Thoracic aorta (tissue), 2 donors: ENCODE data around the gene ADCY10. TPM values are rescaled to one million over a fixed set of nuclear protein-coding genes. Genes with fewer than 3 reads are reported as not detected.

Experiments used
- ATAC-seq: fragments of 150-250 bp; one replicate; pipeline ENCODE4 v1.8.0; 2017; ENCODE audit warnings: low read depth; ENCODE audit not compliant: insufficient number of reproducible peaks, low FRiP score
- DNase-seq: peaks from one replicate; pipeline ENCODE4 v3.0.0-alpha.2; 2020; ENCODE audit warnings: low spot score
- H3K27ac ChIP-seq, 2 donors: fragments of 200-600 bp; sonication (generic); 1 replicate in 1 of 2; 2 replicates in 1 of 2; pipeline ENCODE4 v1.5.1; 2016; ENCODE audit warnings: mild to moderate bottlenecking in 2 of 2, moderate library complexity in 2 of 2
- H3K27me3 ChIP-seq: fragments of 200-600 bp; sonication (generic); replicated peaks from 2 replicates; pipeline ENCODE4 v1.6.0; 2016; ENCODE audit warnings: mild to moderate bottlenecking; ENCODE audit not compliant: insufficient read depth
- H3K36me3 ChIP-seq: fragments of 200-600 bp; sonication (generic); one replicate; pipeline ENCODE4 v1.5.1; 2016
- H3K4me1 ChIP-seq, 2 donors: fragments of 200-600 bp; sonication (generic); 1 replicate in 1 of 2; 2 replicates in 1 of 2; pipeline versions ENCODE4 v1.5.1 to v1.6.0; 2016; ENCODE audit warnings: low read depth in 2 of 2, mild to moderate bottlenecking in 1 of 2; ENCODE audit not compliant: control insufficient read depth in 1 of 2
- H3K4me3 ChIP-seq: fragments of 200-600 bp; sonication (generic); 2 replicates; pipeline ENCODE4 v1.5.1; 2016; ENCODE audit warnings: mild to moderate bottlenecking
- H3K9me3 ChIP-seq: fragments of 200-600 bp; sonication (generic); 2 replicates; pipeline ENCODE4 v1.5.1; 2016
- CTCF ChIP-seq: fragments of 200-600 bp; sonication (generic); IDR thresholded peaks from one replicate; pipeline ENCODE4 v1.5.1; 2019; ENCODE audit warnings: antibody characterized with exemption
- total RNA-seq, 2 donors: library from RNA; depleted of rRNA; stranded (reverse); fragments of >200 nt; gene quantifications; one replicate each; pipeline versions ENCODE4 v1.1.0 to v1.2.3, GENCODE V29; 2016

The ADCY10 gene
- total RNA-seq, 2 donors from 2014 or later = 0.54 TPM; not detected in 1

GRCh38 chr1:167947733-167948132 lies 33.8 kb upstream of the ADCY10 start:
- ATAC-seq (no peak), DNase-seq (no peak)
- Histone ChIP-seq H3K4me1 (peaks cover 10 to 18% of the 10 kb centered on the region in 2 donors), H3K4me3 (no peak overlapping the region), H3K9me3 (no peaks in the 10 kb centered on the region), H3K36me3 (no peaks in the 10 kb centered on the region), H3K27me3 (no peaks in the 10 kb centered on the region), H3K27ac (no peak overlapping the region)
- TF ChIP-seq CTCF = no peak

GRCh38 chr1:167943541-167943940 lies 29.6 kb upstream of the ADCY10 start:
- no peaks in the 10 kb centered on the region for H3K27me3 ChIP-seq
- H3K27ac ChIP-seq = no peak overlapping the region
- no peak for TF ChIP-seq CTCF
- no peaks in the 10 kb centered on the region for H3K9me3 ChIP-seq
- no peaks in the 10 kb centered on the region for H3K36me3 ChIP-seq
- H3K4me1 ChIP-seq = peaks cover 2 to 19% of the 10 kb centered on the region in 2 donors
- ATAC-seq (no peak), DNase-seq (no peak)
- no peak overlapping the region for H3K4me3 ChIP-seq

- H3K9me3 ChIP-seq = no peaks in the 10 kb centered on the region
- no peaks in the 10 kb centered on the region for H3K27me3 ChIP-seq
- DNase-seq (no peak), ATAC-seq (no peak)
- no peaks in the 10 kb centered on the region for H3K36me3 ChIP-seq
- TF ChIP-seq CTCF = no peak
- no peak overlapping the region for H3K4me3 ChIP-seq
- no peak overlapping the region for H3K27ac ChIP-seq
- peaks cover 7 to 17% of the 10 kb centered on the region in 2 donors for H3K4me1 ChIP-seq
Observed at GRCh38 chr1:167940264-167940663, 26.3 kb upstream of the ADCY10 start.

- Histone ChIP-seq H3K9me3 (no peaks in the 10 kb centered on the region), H3K36me3 (no peaks in the 10 kb centered on the region), H3K27ac (peak overlapping the region; percentile 95 to 97), H3K4me3 (peak overlapping the region; percentile 87), H3K27me3 (no peaks in the 10 kb centered on the region), H3K4me1 (peaks cover 18 to 32% of the 10 kb centered on the region in 2 donors)
- no peak for TF ChIP-seq CTCF
- DNase-seq (no peak), ATAC-seq (no peak)
Observed at GRCh38 chr1:167938080-167938636, 24.2 kb upstream of the ADCY10 start.

- H3K9me3 ChIP-seq = no peaks in the 10 kb centered on the region
- H3K4me1 ChIP-seq = peaks cover 18 to 37% of the 10 kb centered on the region in 2 donors
- peak overlapping the region; percentile 95 to 97 for H3K27ac ChIP-seq
- TF ChIP-seq CTCF = no peak
- ATAC-seq = no peak
- H3K27me3 ChIP-seq = no peaks in the 10 kb centered on the region
- no peaks in the 10 kb centered on the region for H3K36me3 ChIP-seq
- no peak for DNase-seq
- peak overlapping the region; percentile 87 for H3K4me3 ChIP-seq
Observed at GRCh38 chr1:167937709-167938010, 23.7 kb upstream of the ADCY10 start.
